HCT116 (cell line): Measurements from ENCODE around the gene R3HDM4. TPM values are rescaled to one million over a fixed set of nuclear protein-coding genes. Genes with fewer than 3 reads are reported as not detected.

Experiments
- ATAC-seq: fragments of 200-7000 bp; cut with Tn5 transposase; 2 replicates; pipeline ENCODE4 v1.9.1; 2020; ENCODE audit warnings: mild to moderate bottlenecking, moderate library complexity
- BruUV-seq: library from RNA; stranded (reverse); fragments of 400-500 nt; replicated peaks from 2 replicates; lab custom pipeline; 2021; lab: Mats Ljungman, UMichigan
- CTCF ChIA-PET: fragments of 300-600 bp; sonication (Branson Sonifier 250); formaldehyde crosslinking; loops from one replicate; lab custom pipeline; 2021; ENCODE audit warnings: antibody characterized with exemption; lab: Charles Lee
- POLR2A ChIA-PET: fragments of 300-600, 350-600 bp; sonication (Branson Sonifier 250); formaldehyde crosslinking; loops from one replicate; lab custom pipeline; 2021; ENCODE audit warnings: antibody characterized with exemption; lab: Charles Lee
- RAD21 ChIA-PET, 2 experiments: fragments of 300-600 bp; sonication (Branson Sonifier 250); formaldehyde crosslinking; loops; one replicate each; lab custom pipeline; 2023; ENCODE audit warnings: low total read pairs in 2 of 2; ENCODE audit not compliant: uncharacterized antibody in 2 of 2, unreplicated experiment in 2 of 2, low non-redundant PET in 1 of 2; lab: Charles Lee
- DNase-seq: peaks from one replicate; pipeline ENCODE4 v3.0.0-alpha.2; 2010; ENCODE audit warnings: low read depth, low spot score
- H2AFZ ChIP-seq: fragments of 200-600 bp; shearing (Covaris generic), sonication (generic); 2 replicates; pipeline ENCODE4 v1.6.1; 2017; ENCODE audit warnings: low read depth, mixed run types, mixed read lengths, antibody characterized with exemption, low read length; ENCODE audit not compliant: poor library complexity, severe bottlenecking
- H3K27ac ChIP-seq: 2 replicates; pipeline ENCODE4 v1.5.1; 2012; ENCODE audit warnings: low read depth, low read length
- H3K27me3 ChIP-seq: fragments of 200-600 bp; sonication (generic); 2 replicates; pipeline ENCODE4 v1.6.1; 2016; ENCODE audit warnings: mixed run types, low read length, mixed read lengths; ENCODE audit not compliant: insufficient read depth
- H3K36me3 ChIP-seq, 2 experiments: fragments of 200-500 bp in 1 of 2; fragments of 200-600 bp in 1 of 2; sonication (Bioruptor generic) in 1 of 2; sonication (generic) in 1 of 2; 2 replicates each; pipeline versions ENCODE4 v1.5.1 to v1.6.1; 2014 to 2016; ENCODE audit warnings: low read length in 2 of 2, inconsistent platforms in 1 of 2, mixed read lengths in 1 of 2, mixed run types in 1 of 2; ENCODE audit not compliant: insufficient read depth in 2 of 2, control insufficient read depth in 1 of 2
- H3K4me1 ChIP-seq, 2 experiments: fragments of 200-600 bp in 1 of 2; sonication (generic) in 1 of 2; 2 replicates each; pipeline versions ENCODE4 v1.5.1 to v1.6.1; 2012 to 2017; ENCODE audit warnings: low read length in 2 of 2, inconsistent platforms in 1 of 2, mild to moderate bottlenecking in 1 of 2, mixed read lengths in 1 of 2, mixed run types in 1 of 2, moderate library complexity in 1 of 2; ENCODE audit not compliant: insufficient read depth in 2 of 2, control insufficient read depth in 1 of 2
- H3K4me2 ChIP-seq: fragments of 200-600 bp; sonication (generic); 2 replicates; pipeline ENCODE4 v1.6.1; 2017; ENCODE audit warnings: mixed run types, low read length, mixed read lengths
- H3K4me3 ChIP-seq, 2 experiments: fragments of 200-600 bp in 1 of 2; sonication (generic) in 1 of 2; replicated peaks in 1 of 2; 2 replicates each; pipeline ENCODE4 v1.5.1; 2011 to 2016; ENCODE audit warnings: low read length in 2 of 2, control low read depth in 1 of 2, low read depth in 1 of 2, mild to moderate bottlenecking in 1 of 2, mixed read lengths in 1 of 2, mixed run types in 1 of 2
- H3K79me2 ChIP-seq: fragments of 200-600 bp; sonication (generic); 2 replicates; pipeline ENCODE4 v1.6.1; 2017; ENCODE audit warnings: mild to moderate bottlenecking, mixed run types, low read length, moderate library complexity, mixed read lengths; ENCODE audit not compliant: insufficient read depth
- H3K9ac ChIP-seq: fragments of 200-600 bp; sonication (generic); 2 replicates; pipeline ENCODE4 v1.6.1; 2016; ENCODE audit warnings: low read length, mixed read lengths
- H3K9me2 ChIP-seq: fragments of 200-600 bp; sonication (generic), shearing (Covaris generic); 2 replicates; pipeline ENCODE4 v1.6.1; 2017; ENCODE audit warnings: mixed run types, mild to moderate bottlenecking, moderate library complexity; ENCODE audit not compliant: insufficient read depth
- H3K9me3 ChIP-seq, 2 experiments: fragments of 200-500 bp in 1 of 2; fragments of 200-600 bp in 1 of 2; sonication (Bioruptor generic) in 1 of 2; sonication (generic) in 1 of 2; 2 replicates each; pipeline ENCODE4 v1.6.1; 2014 to 2017; ENCODE audit warnings: low read length in 2 of 2, mixed read lengths in 2 of 2, inconsistent platforms in 1 of 2, low read depth in 1 of 2, mild to moderate bottlenecking in 1 of 2, mixed run types in 1 of 2, moderate library complexity in 1 of 2; ENCODE audit not compliant: control insufficient read depth in 1 of 2, insufficient read depth in 1 of 2
- H4K20me1 ChIP-seq: fragments of 200-600 bp; sonication (generic), shearing (Covaris generic); 2 replicates; pipeline ENCODE4 v1.6.1; 2017; ENCODE audit warnings: mixed run types, mild to moderate bottlenecking, moderate library complexity; ENCODE audit not compliant: insufficient read depth
- CBX3 ChIP-seq: IDR thresholded peaks from 2 replicates; pipeline ENCODE4 v1.6.1; 2012; ENCODE audit warnings: low read depth
- CEBPB ChIP-seq: IDR thresholded peaks from 2 replicates; pipeline ENCODE4 v1.6.1; 2012; ENCODE audit warnings: low read depth
- EGR1 ChIP-seq: IDR thresholded peaks from 2 replicates; pipeline ENCODE4 v1.6.1; 2012; ENCODE audit warnings: low read depth
- ELF1 ChIP-seq: IDR thresholded peaks from 2 replicates; pipeline ENCODE4 v1.6.1; 2012; ENCODE audit warnings: low read depth, borderline replicate concordance
- EZH2 ChIP-seq: fragments of 200-600 bp; sonication (generic); IDR thresholded peaks from 2 replicates; pipeline ENCODE4 v1.6.1; 2017; ENCODE audit warnings: antibody characterized with exemption, mixed run types
- EZH2phosphoT487 ChIP-seq: fragments of 200-600 bp; IDR thresholded peaks from 2 replicates; pipeline ENCODE4 v1.6.1; 2018; ENCODE audit warnings: antibody characterized with exemption, borderline replicate concordance
- FOSL1 ChIP-seq: IDR thresholded peaks from 2 replicates; pipeline ENCODE4 v1.6.1; 2012; ENCODE audit warnings: low read depth
- JUND ChIP-seq: IDR thresholded peaks from 2 replicates; pipeline ENCODE4 v1.6.1; 2012
- POLR2A ChIP-seq: IDR thresholded peaks from 2 replicates; pipeline ENCODE4 v1.7.0; 2011; ENCODE audit warnings: borderline replicate concordance; ENCODE audit not compliant: insufficient read depth, insufficient read length; ENCODE audit errors: extremely low read depth
- POLR2AphosphoS5 ChIP-seq: IDR thresholded peaks from 2 replicates; pipeline ENCODE4 v1.6.1; 2011; ENCODE audit warnings: mild to moderate bottlenecking, low read depth, low read length, moderate library complexity
- RAD21 ChIP-seq: IDR thresholded peaks from 2 replicates; pipeline ENCODE4 v1.6.1; 2012; ENCODE audit warnings: low read depth, mild to moderate bottlenecking
- SIN3A ChIP-seq: IDR thresholded peaks from 2 replicates; pipeline ENCODE4 v1.6.1; 2012; ENCODE audit warnings: low read depth
- SP1 ChIP-seq: IDR thresholded peaks from 2 replicates; pipeline ENCODE4 v1.6.1; 2012; ENCODE audit warnings: low read depth
- SRF ChIP-seq: IDR thresholded peaks from 2 replicates; pipeline ENCODE4 v1.6.1; 2012; ENCODE audit warnings: low read depth
- TCF7L2 ChIP-seq: IDR thresholded peaks from 2 replicates; pipeline ENCODE4 v1.7.0; 2011; ENCODE audit warnings: borderline replicate concordance, inconsistent platforms; ENCODE audit not compliant: insufficient read depth, insufficient read length; ENCODE audit errors: extremely low read depth
- YY1 ChIP-seq: IDR thresholded peaks from 2 replicates; pipeline ENCODE4 v1.6.1; 2011; ENCODE audit warnings: low read length, low read depth, moderate library complexity, mild to moderate bottlenecking; ENCODE audit not compliant: insufficient replicate concordance; ENCODE audit errors: extremely low read depth
- ZFX ChIP-seq: fragments of 450-650 bp; IDR thresholded peaks from 2 replicates; pipeline ENCODE4 v1.6.1; 2017
- ZNF274 ChIP-seq: fragments of 200-500 bp; sonication (Bioruptor generic); IDR thresholded peaks from 2 replicates; pipeline ENCODE4 v1.6.1; 2014; ENCODE audit warnings: mild to moderate bottlenecking, low read depth, low read length, inconsistent platforms
- intact Hi-C: fragments of 100-400 bp; cut with micrococcal nuclease; formaldehyde crosslinking; loops from 2 replicates; pipeline ENCODE4 v1.10.0; 2022
- total RNA-seq: library from RNA; stranded (reverse); gene quantifications from one replicate; pipeline ENCODE4 v1.2.1, GENCODE V29; 2021; ENCODE audit not compliant: unreplicated experiment
- TF ChIP-seq, protein P1 (sequence below): IDR thresholded peaks from 2 replicates; pipeline ENCODE4 v1.6.1; 2012
- TF ChIP-seq, protein P2 (sequence below), 3 experiments: fragments of 200-600 bp in 1 of 3; sonication (generic) in 1 of 3; IDR thresholded peaks in 2 of 3; conservative IDR thresholded peaks in 1 of 3; 2 replicates each; pipeline ENCODE4 v1.5.1; 2012 to 2017; ENCODE audit warnings: low read depth in 2 of 3, low read length in 2 of 3, antibody characterized with exemption in 1 of 3, borderline replicate concordance in 1 of 3, control low read depth in 1 of 3, mild to moderate bottlenecking in 1 of 3, mixed read lengths in 1 of 3, mixed run types in 1 of 3, moderate library complexity in 1 of 3; ENCODE audit not compliant: insufficient read depth in 1 of 3
- TF ChIP-seq, protein P3 (sequence below): IDR thresholded peaks from 2 replicates; pipeline ENCODE4 v1.6.1; 2012; ENCODE audit warnings: low read depth
- TF ChIP-seq, protein P4 (sequence below): IDR thresholded peaks from 2 replicates; pipeline ENCODE4 v1.6.1; 2012

R3HDM4 gene
- total RNA-seq, 1 experiment from 2014 or later: 92.3 TPM

DNA sequence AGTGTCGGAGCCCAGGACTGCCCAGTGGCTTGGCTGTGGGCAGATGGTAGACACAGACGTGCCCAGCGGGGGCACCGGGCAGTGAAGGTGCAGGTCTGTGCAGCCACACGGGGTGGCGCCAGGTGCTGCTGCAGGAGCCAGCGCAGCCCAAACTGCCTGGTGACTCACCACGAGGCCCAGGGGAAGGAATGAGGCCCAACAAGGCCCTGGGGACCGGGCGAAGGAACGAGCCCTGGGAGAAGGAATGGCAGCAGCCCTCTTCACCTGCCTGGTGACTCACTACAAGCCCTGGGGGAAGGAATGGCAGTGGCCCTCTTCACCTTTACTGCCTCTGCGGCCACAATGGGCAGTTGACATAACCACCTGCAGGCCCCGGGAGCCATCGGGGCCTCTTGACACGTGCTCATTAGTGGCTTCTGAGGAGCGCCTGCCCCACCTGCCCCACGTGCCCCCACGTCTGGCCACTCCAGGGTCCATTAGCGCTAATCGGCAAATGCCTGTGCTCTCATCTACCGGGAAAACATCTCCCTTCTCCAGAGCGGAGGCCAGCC is 29.3 kb downstream of the R3HDM4 start:
- no TSS peak for BruUV-seq
- intact Hi-C loops: loop anchor here (1.0 to 2.0 kb wide), 2 partner anchors 25 to 34 kb away; partner anchors contain the start of gene KISS1R
- H3K9ac ChIP-seq: peak overlapping the region; percentile 57
- no peaks in the 10 kb centered on the region for H3K9me2 ChIP-seq
- POLR2A ChIA-PET: no interaction called here
- H3K27me3 ChIP-seq: no peaks in the 10 kb centered on the region
- no peaks in the 10 kb centered on the region for H4K20me1 ChIP-seq
- CTCF ChIA-PET: no interaction called here
- peak overlapping the region; percentile 60 for H3K4me2 ChIP-seq
- H3K4me1 ChIP-seq: peaks cover 20 to 22% of the 10 kb centered on the region in 2 experiments
- H2AFZ ChIP-seq: no peak overlapping the region
- ATAC-seq: peak; percentile 95
- H3K9me3 ChIP-seq: no peaks in the 10 kb centered on the region
- peaks cover 5 to 11% of the 10 kb centered on the region in 2 experiments; a peak in 3 of 4 replicates for H3K36me3 ChIP-seq
- H3K79me2 ChIP-seq: no peaks in the 10 kb centered on the region
- peak overlapping the region; percentile 77 for H3K27ac ChIP-seq
- peak; percentile 91 for DNase-seq
- RAD21 ChIA-PET: interaction anchor here in 1 of 2 experiments (0.8 kb wide), 1 partner anchor 10 kb away, joined by 3 read pairs; the partner anchor contains the start of gene RNU6-9
- no peak overlapping the region for H3K4me3 ChIP-seq
- TF ChIP-seq, protein P1, sequence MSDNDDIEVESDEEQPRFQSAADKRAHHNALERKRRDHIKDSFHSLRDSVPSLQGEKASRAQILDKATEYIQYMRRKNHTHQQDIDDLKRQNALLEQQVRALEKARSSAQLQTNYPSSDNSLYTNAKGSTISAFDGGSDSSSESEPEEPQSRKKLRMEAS: peak; percentile 96
- TF ChIP-seq CBX3 (peak; percentile 97), ZFX (peak; percentile 70; the same call in 1 of the 2 replicates), SP1 (peak; percentile 85), FOSL1 (peak; percentile 92), CEBPB (no peak), SIN3A (no peak; the same call in none of the 2 replicates), EGR1 (no peak), SRF (no peak; the same call in 1 of the 2 replicates), TCF7L2 (no peak), ZNF274 (no peak), POLR2AphosphoS5 (peak; percentile 67), JUND (peak; percentile 95), YY1 (peak; percentile 20), POLR2A (no peak), EZH2phosphoT487 (no peak), RAD21 (peak; percentile 96), ELF1 (no peak), EZH2 (no peak)
- TF ChIP-seq, protein P2, sequence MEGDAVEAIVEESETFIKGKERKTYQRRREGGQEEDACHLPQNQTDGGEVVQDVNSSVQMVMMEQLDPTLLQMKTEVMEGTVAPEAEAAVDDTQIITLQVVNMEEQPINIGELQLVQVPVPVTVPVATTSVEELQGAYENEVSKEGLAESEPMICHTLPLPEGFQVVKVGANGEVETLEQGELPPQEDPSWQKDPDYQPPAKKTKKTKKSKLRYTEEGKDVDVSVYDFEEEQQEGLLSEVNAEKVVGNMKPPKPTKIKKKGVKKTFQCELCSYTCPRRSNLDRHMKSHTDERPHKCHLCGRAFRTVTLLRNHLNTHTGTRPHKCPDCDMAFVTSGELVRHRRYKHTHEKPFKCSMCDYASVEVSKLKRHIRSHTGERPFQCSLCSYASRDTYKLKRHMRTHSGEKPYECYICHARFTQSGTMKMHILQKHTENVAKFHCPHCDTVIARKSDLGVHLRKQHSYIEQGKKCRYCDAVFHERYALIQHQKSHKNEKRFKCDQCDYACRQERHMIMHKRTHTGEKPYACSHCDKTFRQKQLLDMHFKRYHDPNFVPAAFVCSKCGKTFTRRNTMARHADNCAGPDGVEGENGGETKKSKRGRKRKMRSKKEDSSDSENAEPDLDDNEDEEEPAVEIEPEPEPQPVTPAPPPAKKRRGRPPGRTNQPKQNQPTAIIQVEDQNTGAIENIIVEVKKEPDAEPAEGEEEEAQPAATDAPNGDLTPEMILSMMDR (IDR thresholded peaks at IDR 0.05 in 2 of 3, conservative IDR thresholded peaks at IDR 0.05 in 1 of 3; ENCODE audit: borderline replicate concordance in 1 of 3, insufficient read depth in 1 of 3, low read depth in 2 of 3, low read length in 2 of 3): peak; percentile 72 to 90 (median 80)
- TF ChIP-seq, protein P3, sequence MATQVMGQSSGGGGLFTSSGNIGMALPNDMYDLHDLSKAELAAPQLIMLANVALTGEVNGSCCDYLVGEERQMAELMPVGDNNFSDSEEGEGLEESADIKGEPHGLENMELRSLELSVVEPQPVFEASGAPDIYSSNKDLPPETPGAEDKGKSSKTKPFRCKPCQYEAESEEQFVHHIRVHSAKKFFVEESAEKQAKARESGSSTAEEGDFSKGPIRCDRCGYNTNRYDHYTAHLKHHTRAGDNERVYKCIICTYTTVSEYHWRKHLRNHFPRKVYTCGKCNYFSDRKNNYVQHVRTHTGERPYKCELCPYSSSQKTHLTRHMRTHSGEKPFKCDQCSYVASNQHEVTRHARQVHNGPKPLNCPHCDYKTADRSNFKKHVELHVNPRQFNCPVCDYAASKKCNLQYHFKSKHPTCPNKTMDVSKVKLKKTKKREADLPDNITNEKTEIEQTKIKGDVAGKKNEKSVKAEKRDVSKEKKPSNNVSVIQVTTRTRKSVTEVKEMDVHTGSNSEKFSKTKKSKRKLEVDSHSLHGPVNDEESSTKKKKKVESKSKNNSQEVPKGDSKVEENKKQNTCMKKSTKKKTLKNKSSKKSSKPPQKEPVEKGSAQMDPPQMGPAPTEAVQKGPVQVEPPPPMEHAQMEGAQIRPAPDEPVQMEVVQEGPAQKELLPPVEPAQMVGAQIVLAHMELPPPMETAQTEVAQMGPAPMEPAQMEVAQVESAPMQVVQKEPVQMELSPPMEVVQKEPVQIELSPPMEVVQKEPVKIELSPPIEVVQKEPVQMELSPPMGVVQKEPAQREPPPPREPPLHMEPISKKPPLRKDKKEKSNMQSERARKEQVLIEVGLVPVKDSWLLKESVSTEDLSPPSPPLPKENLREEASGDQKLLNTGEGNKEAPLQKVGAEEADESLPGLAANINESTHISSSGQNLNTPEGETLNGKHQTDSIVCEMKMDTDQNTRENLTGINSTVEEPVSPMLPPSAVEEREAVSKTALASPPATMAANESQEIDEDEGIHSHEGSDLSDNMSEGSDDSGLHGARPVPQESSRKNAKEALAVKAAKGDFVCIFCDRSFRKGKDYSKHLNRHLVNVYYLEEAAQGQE: no peak
- TF ChIP-seq, protein P4, sequence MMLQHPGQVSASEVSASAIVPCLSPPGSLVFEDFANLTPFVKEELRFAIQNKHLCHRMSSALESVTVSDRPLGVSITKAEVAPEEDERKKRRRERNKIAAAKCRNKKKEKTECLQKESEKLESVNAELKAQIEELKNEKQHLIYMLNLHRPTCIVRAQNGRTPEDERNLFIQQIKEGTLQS: no peak
